HuH-7 (cell line): ENCODE measurements around the gene SFXN4.

Source experiments
- DNase-seq: peaks from one replicate; pipeline ENCODE4 v3.0.0; 2011; ENCODE audit warnings: low spot score

SFXN4 gene, protein sequence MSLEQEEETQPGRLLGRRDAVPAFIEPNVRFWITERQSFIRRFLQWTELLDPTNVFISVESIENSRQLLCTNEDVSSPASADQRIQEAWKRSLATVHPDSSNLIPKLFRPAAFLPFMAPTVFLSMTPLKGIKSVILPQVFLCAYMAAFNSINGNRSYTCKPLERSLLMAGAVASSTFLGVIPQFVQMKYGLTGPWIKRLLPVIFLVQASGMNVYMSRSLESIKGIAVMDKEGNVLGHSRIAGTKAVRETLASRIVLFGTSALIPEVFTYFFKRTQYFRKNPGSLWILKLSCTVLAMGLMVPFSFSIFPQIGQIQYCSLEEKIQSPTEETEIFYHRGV

GRCh38 chr10:119165171-119166117 lies at the start of gene SFXN4:
SFXN4 (minus strand) TSS chr10:119165714; CDS start chr10:119165647, 67 bp downstream.
- DNase-seq: peak; percentile 68

- DNase-seq: no peak
Observed at GRCh38 chr10:119211625-119212441, 46.3 kb upstream of the SFXN4 start.

- no peak for DNase-seq
Observed at GRCh38 chr10:119211176-119211575, 45.7 kb upstream of the SFXN4 start.

GRCh38 chr10:119210633-119211032 lies 45.1 kb upstream of the SFXN4 start:
- DNase-seq: no peak

DNA sequence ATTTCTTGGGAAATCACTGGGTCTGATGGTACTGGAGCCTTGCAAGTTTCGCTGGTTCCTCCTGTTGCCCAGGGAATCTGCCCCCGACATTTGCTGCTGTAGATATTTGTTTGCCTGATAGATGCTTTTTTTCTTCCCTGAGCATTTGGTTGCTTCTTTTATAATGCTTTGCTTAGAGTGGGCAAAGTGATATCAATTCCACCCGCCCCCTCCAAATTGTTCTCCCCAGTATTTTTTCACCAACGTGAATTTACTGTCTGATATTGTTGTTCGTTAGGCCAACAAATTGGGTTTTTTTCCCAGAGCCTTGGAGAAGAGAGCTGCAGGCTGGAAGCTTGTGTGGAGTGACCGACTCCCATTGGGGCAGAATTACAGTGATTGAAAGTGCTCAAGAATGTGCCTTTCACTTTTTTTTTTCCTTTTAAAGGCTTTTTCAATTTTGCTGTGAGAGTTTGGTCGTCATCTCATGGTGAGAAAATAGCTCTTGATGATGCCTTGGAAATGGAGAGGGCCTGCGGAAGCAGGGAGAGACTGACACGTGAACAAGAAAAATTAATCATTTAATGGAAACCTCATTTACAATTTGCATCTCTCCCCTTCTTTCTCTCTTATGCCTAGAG lies 44.3 kb upstream of the SFXN4 start:
- DNase-seq: no peak

DNA sequence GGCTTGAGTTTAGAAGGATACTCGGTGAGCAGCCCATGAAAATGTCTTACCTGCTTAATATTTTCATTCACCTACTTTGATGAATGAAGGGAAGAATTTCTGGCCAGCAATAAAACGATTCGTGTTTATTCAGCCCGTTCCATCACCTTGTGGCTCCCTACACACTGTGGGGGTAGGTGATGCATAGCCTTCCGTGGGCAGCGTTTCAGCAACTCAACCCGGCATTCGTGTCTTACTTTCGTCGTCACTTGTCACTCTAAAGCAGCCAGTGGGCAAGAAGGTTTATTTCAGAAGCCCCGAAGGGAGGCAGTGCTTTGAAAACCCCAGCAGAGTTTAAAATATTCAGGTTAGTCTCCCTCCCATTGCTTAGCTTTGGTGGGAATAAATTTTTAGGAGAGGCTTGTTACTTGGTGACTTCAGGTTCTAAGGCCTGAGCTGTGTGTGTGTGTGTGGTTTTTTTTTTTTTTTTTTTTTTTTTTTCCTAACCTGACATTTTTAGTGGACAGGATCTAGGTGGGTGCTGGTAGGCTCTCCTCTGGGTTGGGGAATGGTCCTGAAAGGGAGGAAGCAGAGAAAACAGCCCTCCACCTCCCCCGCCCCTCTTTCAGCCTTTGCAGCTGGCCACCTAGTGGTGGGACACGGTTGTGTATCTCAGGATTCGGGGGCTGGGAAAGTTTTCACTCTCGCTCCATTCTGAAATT lies 43.7 kb upstream of the SFXN4 start:
- DNase-seq: peak; percentile 80

- no peak for DNase-seq
Observed at GRCh38 chr10:119208553-119208940, 43.0 kb upstream of the SFXN4 start.

GRCh38 chr10:119207713-119208552 lies 42.4 kb upstream of the SFXN4 start:
- DNase-seq: peak; percentile 38

DNA sequence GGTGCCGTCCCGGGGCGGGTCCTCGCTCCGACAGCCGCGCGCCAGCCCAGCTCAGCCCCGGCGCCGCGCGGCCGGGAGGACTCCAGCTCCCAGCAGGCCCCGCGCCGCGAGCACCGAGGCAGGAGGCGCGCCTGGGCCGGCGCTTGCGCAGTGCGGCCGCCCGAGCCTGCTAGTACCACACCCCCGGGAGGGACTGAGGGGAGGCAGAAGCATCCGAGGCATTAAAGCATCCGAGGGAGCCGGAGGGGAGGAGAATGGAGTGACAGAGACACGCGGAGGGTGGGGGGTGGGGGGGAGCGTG lies 41.8 kb upstream of the SFXN4 start, which contains the start of gene GRK5:
TSS of gene GRK5 (plus strand) at position 206 of the 301 bp plus-strand sequence. CDS start 347 bp downstream, outside the sequence.
- peak; percentile 97 for DNase-seq

GRCh38 chr10:119206603-119207365 lies 41.3 kb upstream of the SFXN4 start:
- DNase-seq: peak; percentile 79

DNA sequence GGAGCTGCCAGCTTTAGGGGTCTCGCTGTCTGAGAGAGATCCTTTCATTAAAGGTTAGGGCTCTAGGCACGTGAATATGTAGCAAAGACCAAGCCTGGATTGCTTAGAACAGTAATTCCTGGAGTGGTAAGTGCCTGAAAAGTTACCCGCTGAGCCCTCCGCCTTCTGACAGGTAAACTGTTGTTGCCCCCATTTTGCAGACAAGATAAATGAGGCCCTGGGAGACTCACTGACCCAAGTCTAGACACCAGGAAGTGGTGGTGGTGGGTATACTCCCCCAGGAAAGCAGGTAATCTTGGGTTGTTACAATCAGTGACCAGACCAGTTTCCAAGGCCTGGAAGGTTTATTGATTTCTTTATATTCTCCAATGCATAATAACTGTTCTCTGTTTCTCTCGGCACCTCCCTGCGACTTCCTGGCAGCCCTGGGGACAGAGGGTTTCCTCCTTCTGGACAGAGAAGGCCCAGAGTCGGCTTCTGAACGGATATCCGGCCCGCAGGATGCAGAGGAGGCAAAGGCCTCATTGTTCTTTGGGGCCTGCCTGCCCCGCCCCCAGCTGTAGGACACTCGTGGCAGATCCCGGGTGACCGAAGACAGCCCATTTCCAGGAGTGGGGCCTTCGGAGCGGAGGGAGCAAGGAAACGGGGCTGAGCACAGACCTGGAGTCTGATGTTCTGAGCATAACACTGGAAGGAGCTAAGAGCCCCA lies 40.5 kb upstream of the SFXN4 start:
- peak; percentile 49 for DNase-seq

- DNase-seq: no peak
Observed at GRCh38 chr10:119203006-119203405, 37.5 kb upstream of the SFXN4 start.

GRCh38 chr10:119201233-119201632 lies 35.7 kb upstream of the SFXN4 start:
- no peak for DNase-seq

- DNase-seq: peak; percentile 75
Observed at GRCh38 chr10:119199231-119199992, 33.9 kb upstream of the SFXN4 start.

GRCh38 chr10:119198438-119198837 lies 32.9 kb upstream of the SFXN4 start:
- DNase-seq: no peak

DNA sequence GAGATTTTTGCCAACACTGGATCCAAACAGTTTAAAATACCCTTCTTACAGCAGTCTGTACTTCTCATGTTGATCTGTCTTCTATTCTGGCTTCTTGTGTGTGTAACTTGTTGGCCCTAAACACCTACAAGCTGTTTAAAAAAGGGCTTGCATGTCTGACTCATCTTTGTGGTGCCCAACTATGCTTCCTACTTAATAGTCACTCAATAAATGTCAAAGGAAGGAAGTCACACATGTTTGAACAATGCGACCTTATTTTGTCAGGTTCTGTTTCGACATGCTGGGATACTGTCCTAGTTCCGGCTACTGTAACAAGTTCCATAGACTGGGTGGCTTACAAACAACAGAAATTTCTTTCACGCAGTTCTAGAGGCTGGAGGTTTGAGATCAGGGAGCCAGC lies 32.4 kb upstream of the SFXN4 start:
- no peak for DNase-seq

DNA sequence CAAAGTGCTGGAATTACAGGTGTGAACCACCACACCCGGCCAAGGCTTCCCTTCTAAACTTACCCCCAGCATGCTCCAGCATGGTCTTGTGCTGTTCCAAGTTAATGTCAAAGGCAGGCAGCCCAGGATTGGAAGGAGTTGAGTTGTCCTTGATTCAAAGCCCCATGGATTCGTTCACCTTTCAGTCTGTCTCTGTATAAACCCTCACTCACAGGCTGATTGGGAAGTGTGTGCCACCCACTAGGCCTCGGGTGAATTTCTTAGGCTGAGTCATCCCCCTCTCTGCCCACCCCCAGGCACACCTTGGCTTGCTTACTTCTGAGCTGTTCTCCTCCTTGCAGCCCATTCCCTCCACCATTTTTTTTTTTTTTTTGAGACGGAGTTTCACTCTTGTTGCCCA lies 26.4 kb upstream of the SFXN4 start:
- no peak for DNase-seq
